HG03025 (cell line): Measurements from ENCODE around the gene FUT3.
"Not testable (repeated sequence)": the region's sequence is repeated elsewhere in the genome, so short reads cannot be mapped to it uniquely, and the experiment has no call there.

Experiments used
- ATAC-seq: cut with Tn5 transposase; IDR thresholded peaks from one replicate; pipeline ENCODE4 v1.9.1; 2021; ENCODE audit warnings: mild to moderate bottlenecking, moderate library complexity; ENCODE audit not compliant: unreplicated experiment, low FRiP score

The FUT3 gene

DNA sequence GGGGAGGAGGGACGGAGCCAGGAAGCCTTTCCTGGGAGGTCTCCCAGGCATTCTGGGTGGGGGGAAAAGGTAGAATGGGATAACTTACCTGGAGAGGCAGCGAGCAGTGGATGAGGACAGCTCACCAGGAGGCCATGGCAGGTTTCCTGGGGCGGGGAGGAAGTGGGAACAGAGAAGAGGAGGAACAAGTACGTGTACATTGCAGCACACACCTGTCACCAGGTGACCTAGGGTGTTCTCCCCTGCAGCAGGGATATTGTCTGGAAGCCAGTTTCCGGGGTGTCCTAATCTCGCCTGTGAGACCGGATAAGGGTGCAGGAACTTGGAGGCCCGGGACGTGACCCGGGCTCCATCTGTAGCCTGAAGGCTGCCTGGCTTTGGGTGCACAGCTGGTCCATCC, at the start of gene FUT3:
Gene FUT3, minus strand, starts transcription at position 148 of the 400 bp plus-strand sequence.
- no peak for ATAC-seq

GRCh38 chr19:5900976-5901375, 49.7 kb upstream of the FUT3 start:
- no peak for ATAC-seq

GRCh38 chr19:5899728-5900526, 48.7 kb upstream of the FUT3 start:
- ATAC-seq = no peak

- ATAC-seq = no peak
These were observed 46.1 kb upstream of the FUT3 start for GRCh38 chr19:5897189-5897969.

GRCh38 chr19:5896365-5897076, 45.3 kb upstream of the FUT3 start:
- ATAC-seq = no peak

DNA sequence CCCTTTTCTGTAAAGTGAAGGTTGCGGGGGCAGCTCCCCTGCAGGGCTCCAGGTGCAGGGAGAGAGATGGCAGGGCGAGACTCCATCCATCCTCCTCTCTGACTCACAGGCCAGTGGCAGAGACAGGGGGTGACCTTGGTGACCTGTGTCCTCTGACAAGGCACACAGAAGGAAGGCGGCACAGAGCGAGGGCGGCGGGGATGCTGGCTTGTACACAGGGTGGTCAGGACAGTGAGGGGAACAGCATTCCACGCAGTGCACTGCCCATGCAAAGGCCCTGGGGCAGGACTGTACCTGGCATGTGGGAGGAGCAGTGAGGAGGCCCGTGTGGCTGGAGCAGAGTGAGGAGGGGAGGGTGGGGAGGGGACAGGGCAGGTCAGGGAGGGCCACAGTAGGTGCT, 44.6 kb upstream of the FUT3 start:
- no peak for ATAC-seq

DNA sequence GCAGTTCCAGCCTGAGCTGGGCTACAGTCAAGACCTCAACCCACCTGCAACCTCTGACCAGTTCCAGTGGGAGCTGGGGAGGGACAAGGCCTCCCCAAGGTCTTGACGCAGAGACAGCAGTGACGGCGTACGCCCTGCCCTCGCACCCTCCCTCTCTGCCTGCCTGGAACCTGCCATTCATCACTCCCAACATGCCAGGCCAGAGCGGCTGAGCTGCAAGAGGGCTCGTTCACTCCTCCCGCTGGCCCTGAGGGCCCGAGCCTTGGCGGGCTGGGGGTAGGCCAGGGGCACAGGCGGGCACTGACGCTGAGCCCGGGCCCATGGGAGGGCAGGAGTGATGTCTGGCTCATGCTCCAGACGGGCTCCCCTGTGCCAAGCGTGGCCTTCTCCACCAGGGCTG, 44.2 kb upstream of the FUT3 start:
- no peak for ATAC-seq

GRCh38 chr19:5894704-5895349, 43.6 kb upstream of the FUT3 start:
- no peak for ATAC-seq

- ATAC-seq = no peak
These were observed 42.9 kb upstream of the FUT3 start for GRCh38 chr19:5893907-5894703.

DNA sequence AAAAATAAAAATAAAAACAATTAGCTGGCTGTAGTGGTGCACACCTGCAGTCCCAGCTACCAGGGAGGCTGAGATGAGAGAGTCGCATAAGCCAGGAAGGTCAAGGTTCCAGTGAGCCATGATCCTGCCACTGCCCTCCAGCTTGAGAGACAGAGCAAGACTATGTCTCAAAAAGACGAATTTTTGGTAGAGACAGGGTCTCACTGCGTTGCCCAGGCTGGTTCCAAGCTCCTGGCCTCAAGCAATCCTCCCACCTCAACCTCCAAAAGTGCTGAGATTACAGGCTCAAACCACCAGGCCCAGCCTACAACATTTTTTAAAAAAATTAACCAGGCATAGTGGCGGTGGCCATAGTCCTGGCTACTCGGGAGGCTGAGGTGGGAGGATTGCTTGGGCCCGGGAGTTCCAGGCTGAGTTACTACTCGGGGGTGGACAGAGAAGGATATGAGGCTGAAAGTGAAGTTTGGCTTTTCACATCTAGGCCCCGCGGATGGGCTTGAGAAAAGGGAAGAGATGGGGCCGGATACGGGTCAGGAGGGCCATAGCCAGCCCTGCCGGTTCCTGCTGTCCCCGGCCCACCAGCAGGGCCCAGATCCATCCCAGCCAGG, 42.2 kb upstream of the FUT3 start:
- ATAC-seq = no peak

DNA sequence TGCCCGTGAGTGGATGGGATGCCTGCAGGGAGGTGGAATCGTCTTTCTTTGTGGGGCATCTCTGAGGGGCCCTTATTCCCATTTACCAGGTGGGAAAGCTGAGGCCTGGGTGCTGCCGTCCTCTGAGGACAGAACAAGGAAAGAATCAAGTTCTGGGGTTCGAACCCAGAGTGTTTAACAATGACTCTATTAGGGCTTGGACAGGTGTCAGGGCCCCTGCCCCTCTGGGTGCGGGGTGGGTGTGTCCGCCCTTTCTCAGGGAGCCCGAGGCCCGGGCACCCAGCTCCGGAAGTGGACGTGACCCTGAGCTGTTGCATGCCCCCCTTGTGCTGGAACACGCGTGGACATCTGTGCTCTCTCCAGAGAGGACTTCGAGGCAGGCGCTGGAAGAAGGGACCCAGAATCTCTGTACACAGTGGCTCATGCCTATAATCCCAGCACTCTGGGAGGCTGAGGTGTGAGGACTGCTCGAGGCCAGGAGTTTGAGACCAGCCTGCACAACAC, 41.6 kb upstream of the FUT3 start:
- ATAC-seq = no peak

DNA sequence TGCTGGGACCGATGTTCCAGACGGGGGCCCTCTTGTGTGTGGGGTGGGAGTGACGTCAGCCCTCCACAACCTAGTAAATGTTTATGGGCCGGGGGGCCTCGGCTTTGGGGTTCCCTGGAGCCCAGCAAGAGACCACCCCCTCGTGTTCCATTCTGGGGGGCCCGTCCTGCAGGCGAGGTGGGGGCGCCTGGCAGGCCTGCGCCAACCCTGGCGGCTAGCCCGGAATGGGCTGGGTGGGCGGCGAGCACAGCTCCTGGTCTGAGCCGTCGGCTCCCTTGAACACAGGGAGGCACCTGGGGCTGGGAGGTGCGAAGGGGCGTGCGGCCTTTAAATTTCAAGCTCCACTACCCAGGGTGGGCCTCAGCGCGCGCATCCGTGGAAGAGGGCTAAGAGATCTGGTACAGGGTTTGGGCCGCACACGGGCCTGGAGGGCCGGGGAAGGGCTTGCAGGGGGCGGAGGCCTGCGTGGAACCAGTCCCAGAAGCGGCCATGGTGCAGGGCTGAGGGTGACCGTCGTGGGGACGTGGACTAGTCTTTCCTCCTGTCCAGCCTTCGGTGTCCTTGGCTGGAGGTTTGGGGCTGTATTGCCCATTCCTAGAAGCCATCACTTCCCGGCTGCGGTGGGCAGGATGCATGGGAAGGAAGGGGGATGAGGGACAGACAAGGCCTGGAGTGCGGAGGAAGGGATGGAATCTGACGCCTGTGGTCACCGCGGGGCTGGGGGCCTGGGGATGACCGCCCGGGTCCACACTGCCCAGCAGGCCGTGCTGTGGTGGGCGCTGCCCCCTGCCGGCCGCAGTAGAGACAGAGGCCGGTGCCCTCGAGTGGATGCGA, 40.9 kb upstream of the FUT3 start:
- ATAC-seq = no peak

GRCh38 chr19:5891572-5891937, 40.3 kb upstream of the FUT3 start:
- no peak for ATAC-seq

DNA sequence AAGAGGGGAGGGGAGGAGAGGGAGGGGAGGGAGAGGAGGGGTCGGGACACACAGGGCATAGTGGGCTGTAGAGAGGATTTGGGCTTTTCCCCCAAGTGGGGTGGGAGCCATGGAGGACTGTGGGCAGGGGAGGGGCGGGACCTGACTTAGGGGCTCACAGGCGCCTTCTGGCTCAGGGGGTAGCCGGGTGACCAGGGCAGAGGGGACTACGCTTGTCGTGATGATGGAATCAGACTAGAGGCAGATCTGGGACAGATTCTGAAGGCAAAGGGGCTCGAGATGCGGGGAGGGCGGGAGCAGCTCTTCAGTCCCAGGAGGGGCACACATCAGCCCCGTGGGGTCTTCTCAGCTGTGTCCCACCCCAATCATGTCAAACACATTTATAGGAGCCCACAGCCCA, 38.9 kb upstream of the FUT3 start:
- ATAC-seq = no peak

- no peak for ATAC-seq
These were observed 38.2 kb upstream of the FUT3 start for GRCh38 chr19:5889288-5889971.

- not testable (repeated sequence) for ATAC-seq
These were observed 33.0 kb upstream of the FUT3 start for GRCh38 chr19:5884065-5884811.

- ATAC-seq = not testable (repeated sequence)
These were observed 32.1 kb upstream of the FUT3 start for GRCh38 chr19:5883157-5883873.
